HG02852 (cell line): ENCODE results near the gene ANKFN1.

Experiments used
- ATAC-seq: cut with Tn5 transposase; IDR thresholded peaks from one replicate; pipeline ENCODE4 v1.9.1; 2021; ENCODE audit warnings: mild to moderate bottlenecking, moderate library complexity; ENCODE audit not compliant: unreplicated experiment

Gene ANKFN1

GRCh38 chr17:56178203-56178602, 24.9 kb downstream of the ANKFN1 start:
- no peak for ATAC-seq

GRCh38 chr17:56182081-56182480, 28.8 kb downstream of the ANKFN1 start:
- ATAC-seq: no peak

GRCh38 chr17:56184650-56185049, 31.4 kb downstream of the ANKFN1 start:
- ATAC-seq: no peak

GRCh38 chr17:56185491-56186221, 32.4 kb downstream of the ANKFN1 start:
- ATAC-seq: no peak

GRCh38 chr17:56186222-56186786, 33.0 kb downstream of the ANKFN1 start:
- ATAC-seq: no peak

- ATAC-seq: no peak
These were observed 50.2 kb downstream of the ANKFN1 start for GRCh38 chr17:56203430-56203829.

GRCh38 chr17:56206351-56206750, 53.1 kb downstream of the ANKFN1 start:
- ATAC-seq: no peak

GRCh38 chr17:56213031-56213430, 59.8 kb downstream of the ANKFN1 start:
- ATAC-seq: no peak

GRCh38 chr17:56217921-56218320, 64.6 kb downstream of the ANKFN1 start:
- no peak for ATAC-seq

- no peak for ATAC-seq
These were observed 69.0 kb downstream of the ANKFN1 start for GRCh38 chr17:56222255-56222654.

GRCh38 chr17:56230660-56231059, 77.4 kb downstream of the ANKFN1 start:
- ATAC-seq: no peak

GRCh38 chr17:56231252-56231651, 78.0 kb downstream of the ANKFN1 start:
- ATAC-seq: no peak

GRCh38 chr17:56231693-56232092, 78.4 kb downstream of the ANKFN1 start:
- ATAC-seq: no peak

- no peak for ATAC-seq
These were observed 91.1 kb downstream of the ANKFN1 start for GRCh38 chr17:56244268-56244890.

GRCh38 chr17:56247816-56248215, 94.5 kb downstream of the ANKFN1 start:
- no peak for ATAC-seq

GRCh38 chr17:56257075-56257474, 103.8 kb downstream of the ANKFN1 start:
- no peak for ATAC-seq

- no peak for ATAC-seq
These were observed 107.2 kb downstream of the ANKFN1 start for GRCh38 chr17:56260376-56261002.

GRCh38 chr17:56262803-56263202, 109.5 kb downstream of the ANKFN1 start:
- ATAC-seq: no peak

- ATAC-seq: no peak
These were observed 116.5 kb downstream of the ANKFN1 start for GRCh38 chr17:56269556-56270389.

- ATAC-seq: no peak
These were observed 121.2 kb downstream of the ANKFN1 start for GRCh38 chr17:56274491-56274890.

- ATAC-seq: no peak
These were observed 131.2 kb downstream of the ANKFN1 start for GRCh38 chr17:56284482-56284881.
